IPS DF 6.9 (cell line): ENCODE measurements around the gene ZNF697.
A peak's percentile ranks its signal among the peaks of the same experiment; 100 is the strongest.
"Not testable (repeated sequence)": the region's sequence is repeated elsewhere in the genome, so short reads cannot be mapped to it uniquely, and the experiment has no call there.

Experiments
- DNase-seq: peaks from one replicate; pipeline ENCODE4 v3.0.0-alpha.2; 2013; ENCODE audit warnings: low read depth, low spot score
- H3K27ac ChIP-seq: one replicate; pipeline ENCODE4 v1.5.1; 2013; ENCODE audit warnings: low read length, control low read depth
- H3K27me3 ChIP-seq: 2 replicates; pipeline ENCODE4 v1.6.1; 2013; ENCODE audit warnings: mild to moderate bottlenecking, low read length; ENCODE audit not compliant: control insufficient read depth, insufficient read depth
- H3K36me3 ChIP-seq: 2 replicates; pipeline ENCODE4 v1.6.1; 2013; ENCODE audit warnings: low read length; ENCODE audit not compliant: control insufficient read depth, insufficient read depth
- H3K4me1 ChIP-seq: 2 replicates; pipeline ENCODE4 v1.6.1; 2013; ENCODE audit warnings: low read length; ENCODE audit not compliant: control insufficient read depth, insufficient read depth
- H3K4me3 ChIP-seq: 2 replicates; pipeline ENCODE4 v1.5.1; 2013; ENCODE audit warnings: mild to moderate bottlenecking, low read length
- H3K9me3 ChIP-seq: 2 replicates; pipeline ENCODE4 v1.6.1; 2013; ENCODE audit warnings: low read length, inconsistent platforms; ENCODE audit not compliant: control insufficient read depth, insufficient read depth
- WGBS: extraction: QIAGEN DNeasy Blood & Tissue Kit; methylation state at CpG from one replicate; pipeline ENCODE4 v1.1.7; 2013; ENCODE audit warnings: mixed read lengths, missing lambda C conversion rate; ENCODE audit not compliant: insufficient read length, insufficient coverage; 5-methylcytosine and 5-hydroxymethylcytosine counted together

The ZNF697 gene

DNA sequence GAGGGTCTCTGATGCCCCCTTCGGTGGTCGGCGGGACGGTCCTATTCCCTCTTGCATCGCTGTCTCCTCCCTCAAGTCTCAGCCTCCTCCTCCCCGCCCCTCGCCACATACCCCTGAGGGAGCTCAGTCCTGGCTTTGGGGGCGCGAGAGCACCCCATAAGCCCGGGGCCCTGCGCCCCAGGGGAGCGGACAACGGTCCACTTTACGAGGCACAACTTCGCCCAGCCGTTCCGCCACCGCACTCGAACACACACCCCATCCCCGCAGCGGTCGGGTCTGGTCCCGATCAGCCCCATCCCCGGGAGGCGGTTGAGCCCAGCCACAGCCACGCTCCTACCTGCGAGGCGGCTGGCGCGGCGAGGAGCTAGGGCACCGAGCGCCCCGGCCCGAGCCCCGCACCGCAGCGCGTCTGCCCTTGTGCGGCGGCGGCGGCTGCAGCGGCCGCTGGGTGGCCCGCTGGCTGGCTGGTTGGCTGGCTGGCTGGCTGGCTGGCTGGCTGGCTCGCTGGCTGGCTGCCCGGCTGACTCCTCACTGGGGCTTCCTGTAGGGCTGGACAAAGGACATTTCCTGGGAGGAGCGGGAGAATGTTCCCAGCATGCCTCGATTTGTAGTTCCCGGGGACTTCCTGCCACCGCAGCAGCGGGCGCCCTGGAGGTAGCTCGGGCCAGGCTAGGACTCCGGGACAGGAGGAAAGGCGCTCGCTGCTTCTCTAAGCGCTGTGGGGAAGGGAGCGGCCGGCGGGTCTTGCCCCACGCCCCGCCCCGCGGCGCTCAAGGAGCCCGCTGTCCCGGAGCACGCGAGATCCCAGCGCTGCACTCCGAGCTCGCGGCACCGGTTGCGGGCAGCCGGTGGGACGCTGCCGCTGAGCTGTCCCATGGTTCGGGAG, at the start of gene ZNF697:
Gene ZNF697, minus strand, starts transcription at position 533 of the 886 bp plus-strand sequence. CDS start 22,166 bp downstream, outside the sequence.
- WGBS = no CpG with 5 or more reads among the region's 81 CpGs
- Histone ChIP-seq H3K27me3 (no peaks in the 10 kb centered on the region), H3K9me3 (no peaks in the 10 kb centered on the region), H3K36me3 (no peaks in the 10 kb centered on the region), H3K4me1 (peaks cover 6% of the 10 kb centered on the region; the same call in 1 of the 2 replicates), H3K27ac (no peak within 1 kb of the TSS), H3K4me3 (peak within 1 kb of the TSS; percentile 85)
- DNase-seq = no peak

DNA sequence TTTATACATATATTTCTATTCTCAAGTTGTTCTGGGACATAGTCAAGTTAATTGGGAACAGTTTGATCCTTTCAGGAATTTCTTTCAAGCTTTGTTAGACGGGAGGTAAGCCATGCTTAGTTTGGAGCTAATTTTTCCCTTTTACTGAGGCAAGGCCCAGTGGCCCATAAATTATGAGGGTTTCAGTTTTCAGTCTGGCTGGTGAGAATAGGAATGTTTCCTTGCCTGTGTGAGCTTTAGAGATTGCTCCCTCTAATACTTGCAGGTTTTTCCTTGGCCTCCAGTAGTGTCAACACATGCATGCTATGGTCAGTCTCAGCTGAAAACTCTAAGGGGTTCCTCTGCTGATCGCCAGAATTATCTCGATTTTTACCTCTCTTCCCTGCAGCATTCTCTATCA, 49.5 kb upstream of the ZNF697 start:
- Histone ChIP-seq H3K27ac (no peak overlapping the region), H3K36me3 (no peaks in the 10 kb centered on the region), H3K27me3 (no peaks in the 10 kb centered on the region), H3K4me1 (no peaks in the 10 kb centered on the region), H3K4me3 (no peak overlapping the region), H3K9me3 (no peaks in the 10 kb centered on the region)
- WGBS = no CpG with 5 or more reads among the region's 3 CpGs
- DNase-seq = no peak

DNA sequence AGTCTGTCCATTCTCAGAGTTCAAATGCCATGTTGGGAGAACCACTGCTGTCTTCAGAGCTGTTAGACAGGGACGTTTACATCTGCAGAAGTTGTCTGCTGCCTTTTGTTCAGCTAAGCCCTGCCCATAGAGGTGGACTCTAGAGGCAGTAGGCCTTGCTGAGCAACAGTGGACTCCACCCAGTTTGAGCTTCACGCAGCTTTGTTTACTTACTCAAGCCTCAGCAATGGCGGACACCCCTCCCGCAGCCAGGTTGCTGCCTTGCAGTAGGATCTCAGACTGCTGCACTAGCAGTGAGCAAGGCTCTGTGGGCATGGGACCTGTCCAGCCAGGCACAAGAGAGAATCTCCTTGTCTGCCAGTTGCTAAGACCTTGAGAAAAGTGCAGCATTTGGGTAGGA, 48.8 kb upstream of the ZNF697 start:
- WGBS = no CpG with 5 or more reads among the region's 4 CpGs
- H3K9me3 ChIP-seq, H3K27me3 ChIP-seq, DNase-seq, H3K36me3 ChIP-seq, H3K4me1 ChIP-seq, H3K27ac ChIP-seq, H3K4me3 ChIP-seq: not testable (repeated sequence)

DNA sequence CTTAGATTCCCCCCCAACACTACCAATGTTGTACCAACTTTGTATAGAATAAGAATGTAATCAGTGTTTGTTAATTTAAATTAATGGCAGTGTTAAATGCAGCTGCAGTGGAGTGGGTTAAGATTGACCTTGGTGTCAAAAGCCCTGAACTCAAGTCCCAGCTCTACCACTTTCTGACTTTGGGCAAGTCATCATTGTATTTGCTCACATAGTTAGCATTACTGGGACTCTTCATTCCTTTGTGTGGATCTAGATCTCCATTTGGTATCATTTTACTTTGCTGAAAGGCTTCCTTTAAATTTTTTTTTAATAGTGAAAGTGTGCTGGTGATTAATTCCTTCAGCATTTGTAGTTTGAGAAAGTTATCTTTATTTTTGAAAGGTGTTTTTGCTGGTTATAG, 41.4 kb upstream of the ZNF697 start:
- H3K27ac ChIP-seq = no peak overlapping the region
- H3K4me3 ChIP-seq = no peak overlapping the region
- H3K4me1 ChIP-seq = peaks cover 6% of the 10 kb centered on the region; the same call in 1 of the 2 replicates
- no peak for DNase-seq
- no peaks in the 10 kb centered on the region for H3K27me3 ChIP-seq
- H3K9me3 ChIP-seq = no peaks in the 10 kb centered on the region
- no peaks in the 10 kb centered on the region for H3K36me3 ChIP-seq

DNA sequence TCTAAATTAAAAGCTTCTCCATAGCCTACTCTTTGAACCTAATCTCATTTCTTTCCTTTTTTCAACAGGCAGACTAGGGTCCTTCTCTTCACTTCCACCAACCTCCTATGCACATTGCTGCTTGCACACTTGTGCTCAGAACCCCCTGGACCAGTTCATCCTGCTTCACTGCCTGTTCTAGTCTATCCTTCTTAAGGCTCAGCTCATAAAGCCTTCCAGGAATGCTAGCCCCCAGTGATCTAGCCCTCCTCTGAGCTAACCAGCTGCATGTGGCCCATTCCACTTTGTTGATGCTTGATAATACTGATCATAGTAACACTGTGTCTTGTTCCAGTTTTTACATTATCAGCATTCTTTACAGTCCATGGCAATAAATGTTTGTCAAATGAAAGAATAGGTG, 40.7 kb upstream of the ZNF697 start:
- no peaks in the 10 kb centered on the region for H3K36me3 ChIP-seq
- no peak for DNase-seq
- H3K4me3 ChIP-seq = no peak overlapping the region
- no peaks in the 10 kb centered on the region for H3K9me3 ChIP-seq
- H3K27ac ChIP-seq = no peak overlapping the region
- H3K27me3 ChIP-seq = no peaks in the 10 kb centered on the region
- H3K4me1 ChIP-seq = peaks cover 6% of the 10 kb centered on the region; the same call in 1 of the 2 replicates

DNA sequence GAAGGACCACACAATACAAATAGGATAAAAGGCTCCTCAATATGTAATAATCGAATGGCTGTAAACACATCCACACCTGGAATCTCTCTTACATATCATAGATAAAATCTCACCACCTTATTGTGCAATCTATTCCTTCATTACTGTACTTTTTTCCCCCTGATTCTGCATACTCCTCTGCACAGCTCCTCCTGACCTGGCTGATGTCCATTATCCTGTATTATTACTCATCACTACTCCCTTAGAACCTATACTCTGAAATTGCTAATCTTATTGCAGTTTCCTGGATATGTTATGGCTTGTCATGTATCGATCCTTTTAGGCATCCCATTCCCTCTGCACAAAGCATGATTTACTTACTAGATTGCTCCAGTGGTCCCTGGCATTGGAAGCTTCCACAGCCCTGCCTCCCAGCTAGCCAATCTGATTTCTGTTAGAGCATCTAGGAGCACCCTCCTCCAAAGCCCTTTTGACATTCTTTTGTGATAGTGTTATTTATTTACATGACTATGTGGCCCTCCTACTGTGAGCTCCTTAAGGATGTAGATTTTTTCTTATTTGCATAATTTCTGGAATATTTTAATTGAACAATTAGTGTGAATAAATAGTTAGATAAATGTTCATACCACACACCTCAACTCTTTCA, 39.5 kb upstream of the ZNF697 start:
- Histone ChIP-seq H3K9me3 (no peaks in the 10 kb centered on the region), H3K36me3 (no peaks in the 10 kb centered on the region), H3K4me3 (no peak overlapping the region), H3K27me3 (no peaks in the 10 kb centered on the region), H3K4me1 (peaks cover 6% of the 10 kb centered on the region; the same call in 1 of the 2 replicates), H3K27ac (no peak overlapping the region)
- no CpG with 5 or more reads among the region's 2 CpGs for WGBS
- DNase-seq = no peak

GRCh38 chr1:119686661-119687060, 38.6 kb upstream of the ZNF697 start:
- Histone ChIP-seq H3K4me3 (no peak overlapping the region), H3K27ac (no peak overlapping the region), H3K36me3 (no peaks in the 10 kb centered on the region), H3K27me3 (no peaks in the 10 kb centered on the region), H3K4me1 (peaks cover 6% of the 10 kb centered on the region; the same call in 1 of the 2 replicates), H3K9me3 (no peaks in the 10 kb centered on the region)
- DNase-seq = no peak
- no CpG with 5 or more reads among the region's 3 CpGs for WGBS

DNA sequence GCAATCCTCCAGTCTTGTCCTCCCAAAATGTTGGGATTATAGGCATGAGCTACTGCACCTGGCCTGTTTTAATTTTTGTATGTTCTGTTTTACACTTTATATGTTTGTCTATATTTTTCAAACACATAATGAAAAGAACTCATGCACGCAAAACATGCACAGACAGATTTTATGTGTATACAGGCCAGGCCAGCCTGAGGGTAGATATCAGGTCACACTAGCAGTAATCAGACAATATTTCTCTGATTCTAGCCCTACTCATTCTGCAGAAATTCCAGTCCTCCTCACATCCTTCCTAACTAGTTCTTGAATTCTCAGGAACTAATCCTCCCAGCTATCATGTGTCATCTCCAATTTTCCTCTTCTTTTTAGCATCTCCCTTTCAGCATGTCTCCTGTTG, 35.8 kb upstream of the ZNF697 start:
- no CpG with 5 or more reads among the region's 1 CpG for WGBS
- H3K27me3 ChIP-seq = no peaks in the 10 kb centered on the region
- no peak overlapping the region for H3K27ac ChIP-seq
- peaks cover 14% of the 10 kb centered on the region for H3K4me1 ChIP-seq
- no peaks in the 10 kb centered on the region for H3K36me3 ChIP-seq
- no peak overlapping the region for H3K4me3 ChIP-seq
- DNase-seq = no peak
- no peaks in the 10 kb centered on the region for H3K9me3 ChIP-seq

- Histone ChIP-seq H3K4me3 (no peak overlapping the region), H3K9me3 (no peaks in the 10 kb centered on the region), H3K27me3 (no peaks in the 10 kb centered on the region), H3K36me3 (no peaks in the 10 kb centered on the region), H3K4me1 (peaks cover 14% of the 10 kb centered on the region), H3K27ac (no peak overlapping the region)
- no peak for DNase-seq
Observed at GRCh38 chr1:119682141-119682540, 34.1 kb upstream of the ZNF697 start.

DNA sequence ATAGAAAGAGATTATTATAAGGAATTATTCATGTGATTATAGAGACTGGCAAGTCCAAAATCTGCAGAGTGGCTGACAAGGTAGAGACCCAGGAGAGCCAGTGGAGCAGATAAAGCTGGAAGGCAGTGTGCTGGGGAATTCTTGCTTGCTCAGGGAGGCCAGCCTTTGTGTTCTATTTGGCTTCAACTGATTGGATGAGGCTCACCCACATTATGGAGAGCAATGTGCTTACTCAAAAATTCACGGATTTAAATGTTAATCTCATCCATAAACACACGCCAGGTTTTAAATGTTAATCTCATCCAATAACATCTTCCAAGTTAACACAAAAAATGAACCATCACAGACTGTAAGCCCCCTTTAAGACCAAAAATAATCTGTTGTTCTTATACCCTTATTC, 33.5 kb upstream of the ZNF697 start:
- no peak overlapping the region for H3K4me3 ChIP-seq
- H3K27me3 ChIP-seq = no peaks in the 10 kb centered on the region
- no CpG with 5 or more reads among the region's 2 CpGs for WGBS
- no peak for DNase-seq
- H3K9me3 ChIP-seq = no peaks in the 10 kb centered on the region
- no peaks in the 10 kb centered on the region for H3K36me3 ChIP-seq
- no peak overlapping the region for H3K27ac ChIP-seq
- peaks cover 10% of the 10 kb centered on the region for H3K4me1 ChIP-seq

GRCh38 chr1:119680723-119681122, 32.7 kb upstream of the ZNF697 start:
- DNase-seq = no peak
- H3K4me3 ChIP-seq = no peak overlapping the region
- H3K4me1 ChIP-seq = peaks cover 10% of the 10 kb centered on the region
- no peaks in the 10 kb centered on the region for H3K36me3 ChIP-seq
- no peaks in the 10 kb centered on the region for H3K27me3 ChIP-seq
- no peaks in the 10 kb centered on the region for H3K9me3 ChIP-seq
- WGBS = no CpG with 5 or more reads among the region's 2 CpGs
- no peak overlapping the region for H3K27ac ChIP-seq
